EH (cell line): Measurements from ENCODE around the gene TNF.
A peak's percentile ranks its signal among the peaks of the same experiment; 100 is the strongest.

ENCODE experiments used
- DNase-seq: peaks from one replicate; pipeline ENCODE4 v3.0.0-alpha.2; 2015; ENCODE audit warnings: low read depth

TNF gene

DNA sequence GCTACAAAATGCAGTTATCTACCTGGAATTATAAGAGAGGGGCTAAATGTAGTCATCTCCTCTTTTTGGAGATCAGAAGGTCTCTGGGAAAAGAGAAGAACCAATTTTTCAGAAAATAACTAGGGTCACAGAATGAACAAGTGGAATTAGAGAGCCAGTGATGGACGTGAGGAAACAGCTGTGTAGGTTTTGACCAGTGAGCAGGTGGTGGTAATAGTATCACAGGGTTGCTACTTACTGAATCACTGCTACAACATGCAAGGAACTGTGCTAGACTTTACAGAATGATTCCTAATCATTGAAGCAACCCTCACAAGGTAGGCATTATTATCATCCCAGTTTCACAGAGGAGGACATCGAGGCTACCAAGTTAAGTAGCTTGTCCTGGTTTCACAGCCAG is 30.7 kb upstream of the TNF start:
- no peak for DNase-seq

DNA sequence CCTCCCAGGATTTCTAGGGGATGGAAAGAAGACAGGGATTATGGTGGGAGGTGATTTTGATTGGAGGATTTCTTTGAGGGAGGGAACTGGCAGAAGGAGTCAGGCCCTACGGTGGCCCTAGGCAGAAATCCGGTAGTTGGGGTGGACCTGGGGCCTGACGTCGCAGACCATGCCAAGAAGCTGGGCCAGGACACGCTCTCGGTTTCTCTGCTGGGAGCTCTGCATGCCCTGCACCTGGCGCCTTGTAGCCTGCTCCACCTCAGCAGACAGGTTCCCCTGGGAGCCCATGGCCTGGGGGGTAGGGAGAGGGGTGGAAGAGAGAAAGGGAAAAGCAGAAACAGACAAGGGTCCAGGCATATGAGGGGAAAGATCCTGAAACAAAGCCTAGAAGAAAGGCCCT is 30.1 kb upstream of the TNF start:
- DNase-seq = no peak

DNA sequence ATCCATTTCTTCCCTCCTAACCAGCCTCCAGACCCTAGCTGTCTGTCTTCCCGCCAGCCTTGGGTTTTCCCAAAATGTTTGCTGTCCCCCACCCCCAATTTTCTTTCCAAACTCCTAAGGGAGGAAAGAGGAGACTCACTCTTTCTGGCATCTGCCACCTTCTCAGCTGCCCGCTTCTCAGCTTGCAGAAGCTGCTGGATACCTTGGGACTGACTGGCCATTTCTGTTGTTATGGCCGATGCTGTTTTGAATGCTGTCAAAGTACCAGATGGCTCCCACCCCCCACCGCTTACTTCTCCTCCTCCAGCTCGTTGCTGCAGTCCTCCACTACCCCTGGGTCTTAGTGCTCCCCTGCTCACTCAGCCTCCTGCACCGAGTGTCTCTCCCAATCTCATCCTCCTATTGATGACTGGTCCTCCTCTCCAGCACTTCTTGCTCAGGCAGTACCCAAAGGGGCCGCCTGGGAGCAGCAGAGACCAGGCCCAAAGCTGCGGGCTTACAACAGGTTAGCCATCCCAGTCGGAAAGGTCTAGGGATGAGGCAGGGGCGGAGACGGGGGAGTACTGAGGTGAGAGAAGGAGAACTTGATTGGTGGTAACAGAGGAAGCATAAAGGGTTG is 28.9 kb upstream of the TNF start, which contains the start of gene ATP6V1G2:
ATP6V1G2 (minus strand) TSS at position 270 of the 619 bp plus-strand sequence; CDS start at position 221, 49 bp downstream.
- peak; percentile 93 for DNase-seq

DNA sequence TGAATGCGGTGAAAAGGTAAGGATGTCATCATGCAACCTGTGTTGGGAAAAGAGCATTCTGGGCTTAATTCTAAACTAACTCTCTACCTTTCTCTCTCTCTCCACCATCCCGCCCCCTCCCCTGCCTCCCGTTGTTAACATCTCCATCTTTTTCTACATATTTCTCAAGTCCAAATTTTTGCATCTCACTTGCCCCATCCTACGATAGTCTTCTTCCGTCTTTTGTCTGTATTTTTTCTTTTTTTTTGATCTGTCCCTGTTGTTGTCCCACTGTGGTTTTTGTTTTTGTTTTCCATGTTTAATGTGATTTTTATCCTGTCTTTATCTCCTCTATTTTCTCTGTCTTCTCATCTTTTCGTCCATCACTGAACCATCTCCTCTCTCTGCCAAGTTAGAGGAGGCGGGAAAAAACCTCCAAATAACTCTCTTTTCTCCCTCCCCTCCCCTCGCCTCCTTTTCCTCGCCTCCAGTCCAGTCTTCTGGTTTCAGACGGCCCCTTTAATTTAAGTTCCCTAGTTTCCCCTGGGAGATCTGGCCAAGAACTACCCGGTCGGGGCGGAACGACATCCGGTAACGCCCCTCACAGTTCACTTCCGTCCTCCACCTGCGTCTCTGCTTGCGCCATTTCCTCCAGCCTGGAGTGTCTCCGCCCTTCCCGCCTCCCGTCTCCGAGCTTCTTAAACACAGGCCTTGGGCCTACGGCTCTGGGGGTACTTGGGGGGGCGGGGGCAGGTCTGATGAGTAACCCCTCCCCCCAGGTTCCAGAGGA is 28.2 kb upstream of the TNF start, which contains the start of gene NFKBIL1:
NFKBIL1 (plus strand) TSS at position 651 of the 769 bp plus-strand sequence; CDS start at position 738, 87 bp downstream.
- peak; percentile 98 for DNase-seq

DNA sequence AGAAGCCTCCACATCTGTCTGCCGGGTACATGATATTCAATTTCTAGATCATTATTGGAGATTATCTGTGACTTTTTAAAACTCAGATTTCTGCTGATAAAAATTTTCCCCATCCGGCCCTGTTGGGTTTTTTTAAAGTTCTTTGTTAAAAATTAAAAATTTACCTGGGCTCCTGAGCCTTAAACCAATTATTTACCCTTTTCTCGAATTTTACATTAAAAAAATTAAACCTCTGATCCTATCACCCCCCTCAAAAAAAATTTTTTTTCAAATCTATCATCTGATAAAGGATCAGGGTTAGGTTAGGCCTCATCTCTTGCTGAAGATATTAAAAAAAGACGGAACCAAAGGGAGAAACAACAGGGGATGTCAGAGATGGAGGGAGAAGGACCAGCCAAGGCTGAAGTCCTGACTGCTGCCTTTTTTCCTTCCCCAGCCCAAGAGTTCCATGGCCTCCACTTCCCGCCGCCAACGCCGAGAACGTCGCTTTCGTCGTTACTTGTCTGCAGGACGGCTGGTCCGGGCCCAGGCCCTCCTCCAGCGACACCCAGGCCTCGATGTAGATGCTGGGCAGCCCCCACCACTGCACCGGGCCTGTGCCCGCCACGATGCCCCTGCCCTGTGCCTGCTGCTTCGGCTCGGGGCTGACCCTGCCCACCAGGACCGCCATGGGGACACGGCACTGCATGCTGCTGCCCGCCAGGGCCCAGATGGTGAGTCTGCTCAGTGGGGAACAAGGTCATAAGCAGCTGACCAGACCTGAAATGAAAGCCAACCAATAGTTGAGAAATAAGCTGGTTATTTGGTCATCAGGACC is 27.4 kb upstream of the TNF start:
- DNase-seq = no peak

DNA sequence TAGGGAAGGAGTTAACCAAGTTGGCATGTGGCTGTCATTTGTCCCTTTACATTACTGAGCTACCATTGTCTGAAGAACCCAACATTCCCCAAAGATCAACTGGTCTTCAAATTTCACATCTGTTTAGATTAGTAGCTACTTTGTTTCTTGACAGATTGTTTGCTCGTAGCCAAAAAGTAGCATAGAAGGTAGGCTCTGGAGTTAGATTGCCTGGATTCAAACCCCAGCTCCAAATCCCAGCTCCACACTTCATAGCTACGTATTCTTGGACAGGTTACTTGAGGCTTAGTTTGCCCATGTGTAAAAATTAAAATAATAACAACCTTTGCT is 26.9 kb upstream of the TNF start:
- DNase-seq = no peak

DNA sequence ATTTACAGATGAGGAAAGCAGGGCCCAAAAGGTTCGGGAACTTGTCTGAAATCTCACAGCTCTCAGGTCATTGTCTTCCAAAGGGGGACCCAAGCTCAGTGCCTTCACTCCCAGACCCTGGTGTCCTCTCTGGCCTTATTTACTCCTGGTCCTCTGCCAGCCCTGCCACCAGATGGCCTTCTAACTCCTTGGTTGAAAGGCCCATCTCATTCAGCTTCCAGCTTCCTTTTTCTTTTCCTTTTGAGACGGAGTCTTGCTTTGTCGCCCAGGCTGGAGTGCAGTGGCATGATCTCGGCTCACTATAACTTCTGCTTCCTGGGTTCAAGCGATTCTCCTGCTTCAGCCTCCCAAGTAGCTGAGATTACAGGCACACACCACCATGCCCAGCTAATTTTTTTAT is 24.0 kb upstream of the TNF start:
- DNase-seq = peak; percentile 74

DNA sequence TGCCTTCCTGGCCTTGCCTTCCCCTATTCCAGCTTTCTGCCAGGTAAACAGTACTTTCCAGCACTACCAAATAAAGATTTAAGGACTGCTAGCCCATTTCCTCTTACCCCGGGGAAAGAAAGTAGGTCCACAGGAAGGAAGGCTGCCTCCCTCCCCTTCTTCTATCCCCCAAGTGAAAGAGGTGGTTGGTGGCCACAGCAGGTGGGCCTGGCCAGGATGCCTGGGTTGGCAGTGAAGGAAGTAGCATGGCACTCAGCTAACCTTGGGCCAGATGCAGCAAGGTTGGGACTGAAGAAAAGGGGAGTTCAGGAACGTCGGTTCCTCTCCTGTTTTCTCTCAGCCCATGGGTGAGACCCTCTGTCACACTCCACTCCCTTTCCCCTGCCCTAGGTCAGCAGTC is 19.1 kb upstream of the TNF start:
- no peak for DNase-seq

DNA sequence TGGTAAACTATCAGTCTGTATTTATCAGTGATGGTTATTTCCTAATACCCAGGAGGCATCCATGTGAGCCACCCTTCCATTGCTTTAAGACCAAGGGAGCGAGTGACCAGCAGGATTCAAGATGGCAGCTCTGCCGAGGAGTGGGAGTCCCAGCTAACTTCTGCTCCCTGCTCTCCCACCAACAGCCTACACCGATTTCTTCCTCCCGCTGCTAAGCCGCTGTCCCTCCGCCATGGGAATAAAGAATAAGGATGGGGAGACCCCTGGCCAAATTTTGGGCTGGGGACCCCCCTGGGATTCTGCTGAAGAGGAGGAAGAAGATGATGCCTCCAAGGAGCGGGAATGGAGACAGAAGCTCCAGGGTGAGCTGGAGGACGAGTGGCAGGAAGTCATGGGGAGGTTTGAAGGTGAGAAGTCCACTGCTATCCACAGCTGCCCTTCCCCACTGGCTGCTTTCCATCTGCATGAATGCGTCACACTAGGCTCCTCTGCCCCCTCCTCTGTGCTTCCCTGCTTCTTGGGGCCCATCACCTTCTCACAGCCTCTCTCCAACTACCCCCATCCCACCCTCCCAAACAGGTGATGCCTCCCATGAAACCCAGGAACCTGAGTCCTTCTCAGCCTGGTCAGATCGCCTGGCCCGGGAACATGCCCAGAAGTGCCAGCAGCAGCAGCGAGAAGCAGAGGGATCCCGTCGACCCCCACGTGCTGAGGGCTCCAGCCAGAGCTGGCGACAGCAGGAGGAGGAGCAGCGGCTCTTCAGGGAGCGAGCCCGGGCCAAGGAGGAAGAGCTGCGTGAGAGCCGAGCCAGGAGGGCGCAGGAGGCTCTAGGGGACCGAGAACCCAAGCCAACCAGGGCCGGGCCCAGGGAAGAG is 17.7 kb upstream of the TNF start:
- no peak for DNase-seq

DNA sequence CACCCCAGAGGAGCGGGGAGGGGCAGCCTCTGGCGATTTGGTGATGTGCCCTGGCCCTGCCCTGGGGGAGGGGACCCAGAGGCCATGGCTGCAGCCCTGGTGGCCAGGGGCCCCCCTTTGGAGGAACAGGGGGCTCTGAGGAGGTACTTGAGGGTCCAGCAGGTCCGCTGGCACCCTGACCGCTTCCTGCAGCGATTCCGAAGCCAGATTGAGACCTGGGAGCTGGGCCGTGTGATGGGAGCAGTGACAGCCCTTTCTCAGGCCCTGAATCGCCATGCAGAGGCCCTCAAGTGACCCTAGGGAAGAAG is 17.1 kb upstream of the TNF start:
- DNase-seq = no peak

DNA sequence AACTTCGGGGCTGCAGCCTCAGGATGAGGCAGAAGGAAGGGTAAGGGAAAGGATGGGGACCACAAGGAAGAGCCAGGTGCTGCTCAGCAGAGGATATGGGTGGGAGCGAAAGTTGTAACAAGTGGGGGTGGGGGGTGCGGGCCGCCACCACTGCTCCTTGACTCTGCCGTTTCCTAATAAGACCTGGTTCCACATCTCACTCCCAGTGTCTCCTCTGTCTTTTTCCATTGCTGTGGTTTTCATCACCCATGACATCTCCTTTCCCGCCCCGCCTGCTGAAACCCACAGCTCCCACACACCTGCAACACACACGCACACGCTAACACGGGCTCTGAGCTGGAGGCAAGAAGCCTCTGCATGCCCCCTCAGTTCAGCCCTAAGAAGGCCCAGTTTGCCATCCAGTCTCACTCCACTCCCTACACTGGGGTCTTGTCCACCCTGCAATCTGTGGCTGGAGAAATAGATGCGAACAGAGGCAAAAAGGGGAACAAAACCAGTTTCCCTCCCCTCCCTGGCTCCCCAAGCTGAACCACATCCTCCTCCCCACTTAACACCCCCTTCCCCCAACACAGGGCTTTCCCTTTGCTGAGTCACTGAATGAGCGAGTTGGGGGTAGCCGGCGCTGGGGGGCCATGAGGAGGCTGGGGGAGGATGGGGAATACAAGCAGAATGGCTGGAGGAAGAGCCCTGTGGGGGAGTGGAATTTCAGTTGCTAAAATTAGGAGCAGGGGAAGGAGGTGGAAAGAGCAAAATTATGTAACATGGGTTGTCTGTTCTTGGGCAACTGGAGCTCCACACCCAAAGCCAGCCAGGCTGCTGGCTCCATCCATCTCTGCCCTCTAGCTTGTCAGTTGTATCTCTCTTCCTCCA is 16.5 kb upstream of the TNF start:
- DNase-seq = peak; percentile 65

DNA sequence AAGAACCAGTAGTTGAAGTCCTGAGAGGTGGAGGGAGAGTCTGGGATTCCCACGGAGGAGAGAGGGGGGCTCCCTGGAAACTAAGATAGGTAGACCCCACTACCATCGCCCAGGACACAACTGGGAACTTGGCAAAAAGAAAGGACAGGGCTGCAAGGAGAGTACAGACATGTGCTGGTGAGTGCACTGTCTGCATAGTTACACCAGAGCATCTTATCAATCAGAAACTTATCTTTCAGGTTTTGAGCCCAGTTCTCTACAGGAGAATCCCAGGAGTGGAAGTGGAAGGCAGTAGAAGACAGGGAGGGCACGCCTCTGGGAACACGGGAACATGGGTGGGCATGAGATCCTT is 15.8 kb upstream of the TNF start:
- no peak for DNase-seq

DNA sequence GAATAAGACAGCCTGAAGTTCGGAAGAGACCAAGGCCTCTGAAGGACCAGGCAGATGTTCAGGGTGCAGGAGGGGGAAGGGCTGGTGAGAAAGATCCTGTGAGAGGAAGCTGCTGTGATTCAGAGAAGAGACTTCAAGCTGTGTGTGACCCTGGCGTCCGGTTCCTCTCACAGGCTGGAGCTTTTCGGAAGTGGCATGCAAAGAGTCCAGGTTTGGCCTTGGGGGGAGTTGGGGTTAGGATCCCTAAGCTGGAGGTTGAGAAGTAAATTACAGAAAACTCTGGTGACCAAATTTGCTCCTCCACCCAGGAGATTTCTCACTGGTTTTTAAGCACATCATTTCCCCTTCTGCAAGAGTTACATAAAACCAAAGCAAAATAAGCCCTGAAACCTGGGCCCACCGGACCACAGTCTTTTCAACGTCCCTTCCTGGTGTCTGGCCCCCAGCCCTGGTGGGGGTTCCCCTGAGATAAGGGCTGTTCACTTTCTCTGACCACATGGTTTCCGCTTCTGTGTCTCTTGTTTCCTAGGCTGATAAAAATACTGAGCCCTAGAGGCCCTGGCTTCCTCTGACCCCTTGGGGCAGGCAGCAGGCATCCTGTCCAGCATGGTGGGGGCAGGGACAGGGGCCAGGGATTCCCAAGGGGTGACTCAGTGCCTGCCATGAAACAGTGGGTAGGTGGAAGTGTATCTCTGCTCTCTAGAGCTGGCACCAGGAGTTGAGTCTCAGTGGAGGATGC is 15.2 kb upstream of the TNF start:
- peak; percentile 92 for DNase-seq

DNA sequence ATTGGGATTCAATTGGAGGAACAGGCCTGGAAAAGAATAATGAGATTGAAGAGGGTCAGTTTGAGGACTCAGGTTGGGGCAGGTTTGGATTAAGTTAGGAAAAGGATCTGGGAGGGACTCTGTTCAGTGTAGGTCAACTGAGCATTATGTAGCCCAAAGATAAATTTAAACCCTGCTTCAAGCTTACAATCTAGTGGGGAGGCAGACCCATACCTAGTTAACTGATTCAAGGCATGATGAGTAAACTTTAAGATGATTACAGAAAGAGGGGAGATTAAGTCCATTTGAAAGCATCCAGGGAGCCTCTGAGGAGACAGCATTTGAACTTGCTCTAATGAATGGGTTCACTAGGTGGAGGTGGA is 14.7 kb upstream of the TNF start:
- no peak for DNase-seq

DNA sequence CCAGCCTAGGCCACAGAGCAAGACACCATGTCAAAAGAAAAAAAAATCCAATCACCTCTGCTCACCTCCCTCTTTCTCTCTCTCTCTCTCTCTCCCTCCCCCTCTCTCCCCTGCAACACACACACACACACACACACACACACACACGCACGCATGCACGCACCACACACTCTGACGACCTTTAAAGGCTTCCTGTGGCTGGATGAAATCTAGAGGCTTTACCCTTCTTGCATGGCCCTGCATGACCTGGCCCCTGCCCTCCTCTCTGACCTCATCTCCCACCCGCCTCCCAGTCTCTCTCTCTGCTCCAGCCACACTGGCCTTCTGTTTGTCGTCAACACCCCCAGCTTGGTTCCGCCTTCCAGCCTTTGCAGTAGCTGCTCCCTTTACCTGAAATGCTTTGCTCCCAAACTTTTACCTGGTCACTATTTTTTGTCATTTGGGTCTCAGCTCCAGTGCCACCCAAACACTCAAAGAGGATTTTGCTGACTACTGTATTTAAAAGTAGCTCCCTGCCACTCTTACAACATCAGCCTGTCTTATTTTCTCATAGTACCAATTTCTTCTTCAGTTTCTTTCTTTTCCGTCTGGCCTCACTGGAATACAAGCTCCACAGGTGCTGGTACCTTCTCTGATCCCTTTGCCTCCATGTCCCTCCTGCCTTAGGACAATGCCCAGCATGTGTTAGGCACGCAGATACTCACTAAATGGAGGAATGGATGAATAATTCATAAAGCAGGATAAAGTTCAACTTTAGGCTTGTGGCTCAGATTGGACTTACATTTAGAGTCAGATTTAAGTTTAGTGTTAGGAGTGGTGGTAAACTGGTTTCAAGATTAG is 7.6 kb upstream of the TNF start:
- DNase-seq = no peak

DNA sequence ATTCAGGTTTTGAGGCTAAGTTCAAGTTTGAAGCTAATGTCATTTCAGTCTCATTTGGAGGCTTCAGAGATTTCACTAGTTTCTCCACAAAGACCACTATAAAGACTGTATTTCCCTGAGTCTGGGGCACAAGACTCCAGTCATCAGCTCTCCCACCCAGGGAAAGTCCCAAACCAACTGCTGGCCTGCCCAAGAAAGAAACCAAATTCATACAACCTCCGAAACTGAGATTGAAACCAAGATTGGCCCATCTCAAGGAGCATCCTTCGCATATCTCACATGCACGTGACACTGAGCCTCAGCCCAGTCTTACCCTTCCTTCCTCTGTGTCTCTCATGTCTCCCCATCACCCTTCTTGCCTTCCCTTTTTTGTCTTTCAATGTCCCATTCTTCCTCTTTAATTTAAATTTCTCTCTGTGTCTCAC is 6.8 kb upstream of the TNF start:
- DNase-seq = no peak

DNA sequence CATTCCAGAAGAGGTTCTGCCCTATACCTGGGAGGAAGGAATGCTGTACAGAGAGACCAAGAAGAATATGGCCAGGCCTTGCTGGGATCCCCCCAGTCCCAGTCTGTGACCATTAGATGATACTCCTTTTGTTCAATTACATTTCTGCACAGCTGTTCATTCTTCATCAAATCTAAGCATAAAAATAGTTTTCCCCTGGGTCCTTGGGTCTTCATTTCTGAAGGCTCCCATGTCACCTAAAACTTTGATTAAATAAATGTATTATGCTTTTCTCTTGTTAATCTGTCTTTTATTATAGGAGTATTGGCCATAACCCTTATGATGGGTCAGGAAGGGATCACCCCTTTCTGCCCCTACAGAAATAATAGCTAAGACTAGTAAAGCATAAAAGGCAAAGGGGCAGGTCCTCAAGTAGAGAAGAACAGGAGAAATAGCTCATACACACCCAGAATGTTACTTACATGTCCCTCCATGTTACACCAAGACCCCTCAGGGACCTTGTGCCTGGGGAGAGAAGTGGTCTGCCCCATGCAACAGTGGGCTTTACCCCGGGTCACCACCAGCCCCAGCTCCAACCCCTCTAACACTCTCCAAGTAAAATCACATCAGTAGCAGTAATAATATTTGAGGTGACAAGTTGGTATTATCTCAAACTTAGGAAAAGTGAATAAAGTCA is 5.4 kb upstream of the TNF start:
- no peak for DNase-seq

DNA sequence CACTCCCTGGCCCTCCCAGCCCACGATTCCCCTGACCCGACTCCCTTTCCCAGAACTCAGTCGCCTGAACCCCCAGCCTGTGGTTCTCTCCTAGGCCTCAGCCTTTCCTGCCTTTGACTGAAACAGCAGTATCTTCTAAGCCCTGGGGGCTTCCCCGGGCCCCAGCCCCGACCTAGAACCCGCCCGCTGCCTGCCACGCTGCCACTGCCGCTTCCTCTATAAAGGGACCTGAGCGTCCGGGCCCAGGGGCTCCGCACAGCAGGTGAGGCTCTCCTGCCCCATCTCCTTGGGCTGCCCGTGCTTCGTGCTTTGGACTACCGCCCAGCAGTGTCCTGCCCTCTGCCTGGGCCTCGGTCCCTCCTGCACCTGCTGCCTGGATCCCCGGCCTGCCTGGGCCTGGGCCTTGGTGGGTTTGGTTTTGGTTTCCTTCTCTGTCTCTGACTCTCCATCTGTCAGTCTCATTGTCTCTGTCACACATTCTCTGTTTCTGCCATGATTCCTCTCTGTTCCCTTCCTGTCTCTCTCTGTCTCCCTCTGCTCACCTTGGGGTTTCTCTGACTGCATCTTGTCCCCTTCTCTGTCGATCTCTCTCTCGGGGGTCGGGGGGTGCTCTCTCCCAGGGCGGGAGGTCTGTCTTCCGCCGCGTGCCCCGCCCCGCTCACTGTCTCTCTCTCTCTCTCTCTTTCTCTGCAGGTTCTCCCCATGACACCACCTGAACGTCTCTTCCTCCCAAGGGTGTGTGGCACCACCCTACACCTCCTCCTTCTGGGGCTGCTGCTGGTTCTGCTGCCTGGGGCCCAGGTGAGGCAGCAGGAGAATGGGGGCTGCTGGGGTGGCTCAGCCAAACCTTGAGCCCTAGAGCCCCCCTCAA is 3.1 kb upstream of the TNF start, which contains the start of gene LTA:
LTA (plus strand) TSS at position 249 of the 871 bp plus-strand sequence; CDS start at position 703, 454 bp downstream.
- no peak for DNase-seq
